HL-60 (cell line): Measurements from ENCODE around the gene CLSTN3.

Source experiments
- CTCF ChIP-seq: IDR thresholded peaks from one replicate; pipeline ENCODE4 v1.5.1; 2011; ENCODE audit warnings: low read length, control low read depth, inconsistent platforms; ENCODE audit not compliant: insufficient read depth
- POLR2AphosphoS5 ChIP-seq: IDR thresholded peaks from 2 replicates; pipeline ENCODE4 v1.6.1; 2012; ENCODE audit warnings: low read depth
- REST ChIP-seq: IDR thresholded peaks from 2 replicates; pipeline ENCODE4 v1.6.1; 2012; ENCODE audit warnings: low read depth; ENCODE audit not compliant: insufficient replicate concordance
- SPI1 ChIP-seq: IDR thresholded peaks from 2 replicates; pipeline ENCODE4 v1.6.1; 2012; ENCODE audit warnings: low read depth, mild to moderate bottlenecking, borderline replicate concordance

- TF ChIP-seq CTCF (no peak), REST (no peak), POLR2AphosphoS5 (no peak), SPI1 (no peak)
Measured at GRCh38 chr12:7101047-7101693, 29.0 kb upstream of the CLSTN3 start.
